HEK293T (cell line): Measurements from ENCODE around the gene BABAM1.

Experiments
- BHLHE40 ChIP-seq: fragments of 450-650 bp; IDR thresholded peaks from 2 replicates; pipeline ENCODE4 v1.6.1; 2016; ENCODE audit warnings: mild to moderate bottlenecking, moderate library complexity, borderline replicate concordance
- FOXM1 ChIP-seq: fragments of 450-650 bp; IDR thresholded peaks from 2 replicates; pipeline ENCODE4 v1.6.1; 2017; ENCODE audit warnings: mild to moderate bottlenecking, borderline replicate concordance

DNA sequence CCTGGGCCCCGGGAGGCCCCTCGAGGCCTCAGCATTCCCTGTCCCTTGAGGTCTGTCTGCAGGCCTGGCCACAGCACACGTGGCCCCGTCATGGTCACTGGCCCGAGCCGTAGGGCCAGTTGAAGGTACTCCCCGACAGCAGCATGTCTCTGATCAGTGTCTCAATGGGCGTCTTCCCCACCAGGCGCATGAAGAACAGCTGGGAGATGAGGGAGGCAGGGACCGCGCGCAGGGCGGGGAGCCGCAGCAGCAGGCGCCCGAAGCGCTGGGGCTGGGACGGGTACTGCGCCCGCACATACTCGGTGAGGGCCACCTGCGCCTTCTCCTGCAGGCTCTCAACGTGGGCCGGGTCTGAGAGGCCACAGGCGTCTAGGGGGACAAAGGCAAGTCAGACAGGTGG lies 35.0 kb upstream of the BABAM1 start:
- TF ChIP-seq BHLHE40 (no peak), FOXM1 (no peak)
